CD4-positive, alpha-beta T cell (primary cell): ENCODE measurements around the gene TTLL10. TPM values are rescaled to one million over a fixed set of nuclear protein-coding genes. Genes with fewer than 3 reads are reported as not detected.

Experiments
- ATAC-seq: fragments of 200-7000 bp; cut with Tn5 transposase; one replicate; pipeline ENCODE4 v1.10.0; 2022; ENCODE audit warnings: mild to moderate bottlenecking; ENCODE audit not compliant: poor library complexity
- CTCF ChIA-PET: fragments of 350-600 bp; sonication (Branson Sonifier 250); formaldehyde crosslinking; loops from one replicate; lab custom pipeline; 2021; ENCODE audit warnings: antibody characterized with exemption, inconsistent platforms; lab: Charles Lee
- POLR2A ChIA-PET: fragments of 350-600 bp; sonication (Branson Sonifier 250); formaldehyde crosslinking; loops from one replicate; lab custom pipeline; 2021; ENCODE audit warnings: antibody characterized with exemption, inconsistent platforms; lab: Charles Lee
- DNase-seq, 14 experiments: peaks; one replicate each; pipeline ENCODE4 v3.0.0-alpha.2; 2013 to 2020; ENCODE audit warnings: mixed read lengths in 2 of 14
- H3K27ac ChIP-seq, 2 donors: one replicate each; pipeline versions ENCODE4 v1.5.1 to v1.7.0; 2013; ENCODE audit warnings: low read length in 2 of 2, low read depth in 1 of 2, mild to moderate bottlenecking in 1 of 2
- H3K27me3 ChIP-seq, 2 experiments: 1 replicate in 1 of 2; 2 replicates in 1 of 2; pipeline versions ENCODE4 v1.6.1 to v1.7.0; 2013; ENCODE audit warnings: low read length in 2 of 2, control low read depth in 1 of 2, mild to moderate bottlenecking in 1 of 2, moderate library complexity in 1 of 2; ENCODE audit not compliant: insufficient read depth in 2 of 2, control insufficient read depth in 1 of 2
- H3K36me3 ChIP-seq: one replicate; pipeline ENCODE4 v1.6.1; 2013; ENCODE audit warnings: low read length, control low read depth; ENCODE audit not compliant: insufficient read depth
- H3K4me1 ChIP-seq: one replicate; pipeline ENCODE4 v1.6.1; 2013; ENCODE audit warnings: low read length, control low read depth; ENCODE audit not compliant: insufficient read depth
- H3K4me3 ChIP-seq: one replicate; pipeline ENCODE4 v1.5.1; 2013; ENCODE audit warnings: mild to moderate bottlenecking, low read length, moderate library complexity
- H3K9me3 ChIP-seq, 2 experiments: 1 replicate in 1 of 2; 2 replicates in 1 of 2; pipeline versions ENCODE4 v1.6.1 to v1.7.0; 2013; ENCODE audit warnings: low read length in 2 of 2, mild to moderate bottlenecking in 2 of 2, control low read depth in 1 of 2, moderate library complexity in 1 of 2; ENCODE audit not compliant: control insufficient read depth in 1 of 2, insufficient read depth in 1 of 2
- H3K27ac Mint-ChIP-seq: one replicate; pipeline ENCODE4 v1.8.0; 2020; ENCODE audit warnings: mixed read lengths
- H3K27me3 Mint-ChIP-seq: one replicate; pipeline ENCODE4 v1.8.0; 2021; ENCODE audit warnings: mixed read lengths
- H3K36me3 Mint-ChIP-seq: one replicate; pipeline ENCODE4 v1.8.0; 2021; ENCODE audit warnings: low read depth, mixed read lengths
- H3K4me1 Mint-ChIP-seq: one replicate; pipeline ENCODE4 v1.8.0; 2021; ENCODE audit warnings: low read depth, mixed read lengths
- H3K4me3 Mint-ChIP-seq: one replicate; pipeline ENCODE4 v1.8.0; 2020; ENCODE audit warnings: mild to moderate bottlenecking, mixed read lengths
- H3K9me3 Mint-ChIP-seq: one replicate; pipeline ENCODE4 v1.8.0; 2020; ENCODE audit warnings: mixed read lengths
- CTCF ChIP-seq: fragments of 200-600 bp; IDR thresholded peaks from one replicate; pipeline ENCODE4 v1.8.0; 2022; ENCODE audit warnings: antibody characterized with exemption, mild to moderate bottlenecking
- intact Hi-C, 2 experiments: fragments of 100-400 bp; cut with DNase I in 1 of 2; cut with micrococcal nuclease in 1 of 2; formaldehyde crosslinking; loops; one replicate each; pipeline versions ENCODE4 v1.15.1 to v1.9.0; 2023 to 2025; cut with DNase I, micrococcal nuclease
- total RNA-seq, 174 experiments: library from RNA in 2 of 174; stranded (reverse) in 2 of 174; gene quantifications; one replicate each; pipeline ENCODE4 v1.2.3 and lab custom pipeline; 2021 to 2026

TTLL10 gene
- total RNA-seq, 2 experiments from 2014 or later, result 0.11 to 0.59 TPM

DNA sequence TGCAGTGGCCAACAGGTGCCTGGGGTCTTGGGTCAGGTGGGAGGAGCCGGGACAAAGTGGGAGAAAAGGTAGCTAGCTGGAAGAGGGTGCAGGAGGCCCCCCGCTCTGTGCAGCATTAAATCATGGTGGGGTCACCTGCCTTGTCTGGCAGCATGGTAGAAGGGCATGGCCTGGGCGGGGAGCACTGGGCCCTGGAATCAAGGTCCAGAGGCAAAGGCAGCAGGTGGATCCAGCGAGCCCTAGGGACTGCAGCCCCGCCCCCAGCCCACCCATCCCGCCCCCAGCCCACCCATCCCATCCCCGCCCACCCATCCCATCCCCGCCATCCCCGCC lies 16.7 kb upstream of the TTLL10 start:
- ATAC-seq, result no peak
- H3K36me3 Mint-ChIP-seq, result no peaks in the 10 kb centered on the region
- peaks cover 16% of the 10 kb centered on the region for H3K9me3 Mint-ChIP-seq
- Histone ChIP-seq H3K4me1 (peaks cover 19% of the 10 kb centered on the region), H3K27ac (no peak overlapping the region), H3K4me3 (no peak overlapping the region), H3K27me3 (no peaks in the 10 kb centered on the region), H3K9me3 (peaks cover 0 to 37% of the 10 kb centered on the region in 2 experiments), H3K36me3 (no peaks in the 10 kb centered on the region)
- no peak for DNase-seq
- intact Hi-C loops, result loop anchor here (2.0 to 5.0 kb wide), 2 partner anchors 34 to 50 kb away; partner anchors contain the start of gene TNFRSF18 (in 1 of the 2)
- POLR2A ChIA-PET, result interaction anchor here (1.0 kb wide), 1 partner anchor 12 kb away, joined by 3 read pairs; no protein-coding TSS in a partner anchor
- CTCF ChIA-PET, result no interaction called here
- H3K27ac Mint-ChIP-seq, result peak overlapping the region; percentile 75
- no peaks in the 10 kb centered on the region for H3K27me3 Mint-ChIP-seq
- peak overlapping the region; percentile 62 for H3K4me3 Mint-ChIP-seq
- TF ChIP-seq CTCF, result no peak
- no peaks in the 10 kb centered on the region for H3K4me1 Mint-ChIP-seq

DNA sequence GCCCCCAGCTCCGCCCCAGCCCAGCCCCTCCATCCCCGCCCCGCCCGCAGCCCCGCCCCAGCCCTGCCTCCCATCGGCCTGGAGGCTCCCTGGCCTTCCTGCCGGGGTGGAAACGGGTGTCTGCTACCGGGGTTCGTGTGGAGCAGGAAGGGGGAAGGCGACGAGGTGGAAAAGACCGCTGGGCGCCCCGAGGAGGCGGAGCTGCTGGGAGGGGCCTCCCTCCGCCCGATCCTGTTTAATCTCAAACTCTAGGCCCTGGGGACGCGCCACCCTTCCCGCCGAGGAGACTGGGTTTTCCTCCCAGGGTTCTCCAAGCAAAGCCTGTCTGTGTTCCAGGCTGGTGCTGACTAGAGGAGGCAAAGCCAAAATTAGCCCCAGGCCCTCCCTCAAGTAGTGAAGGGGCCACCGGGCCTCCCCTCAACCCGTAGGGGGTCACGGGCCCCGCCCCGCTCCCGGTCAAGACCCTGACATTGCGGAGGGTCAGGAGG lies 16.2 kb upstream of the TTLL10 start:
- H3K36me3 ChIP-seq, result no peaks in the 10 kb centered on the region
- Mint-ChIP-seq H3K4me1 (no peaks in the 10 kb centered on the region), H3K27ac (peak overlapping the region; percentile 75), H3K4me3 (peak overlapping the region; percentile 83), H3K36me3 (no peaks in the 10 kb centered on the region), H3K27me3 (no peaks in the 10 kb centered on the region), H3K9me3 (peaks cover 14% of the 10 kb centered on the region)
- CTCF ChIA-PET, result no interaction called here
- intact Hi-C loops, result loop anchor here (2.0 to 5.0 kb wide), 2 partner anchors 35 to 50 kb away; partner anchors contain the start of gene TNFRSF18 (in 1 of the 2)
- H3K9me3 ChIP-seq, result peaks cover 0 to 32% of the 10 kb centered on the region in 2 experiments
- H3K4me3 ChIP-seq, result peak overlapping the region; percentile 87
- peak overlapping the region; percentile 77 to 82 for H3K27ac ChIP-seq
- DNase-seq (peak; percentile 35 to 80 (median 53)), ATAC-seq (peak; percentile 75)
- no peak for TF ChIP-seq CTCF
- H3K27me3 ChIP-seq, result no peaks in the 10 kb centered on the region
- peaks cover 19% of the 10 kb centered on the region for H3K4me1 ChIP-seq
- POLR2A ChIA-PET, result interaction anchor here (1.0 to 1.4 kb wide), 5 partner anchors 11 to 114 kb away, joined by 3 to 4 read pairs (median 3); no protein-coding TSS in a partner anchor

GRCh38 chr1:1157914-1158710 lies 15.6 kb upstream of the TTLL10 start:
- H3K9me3 ChIP-seq, result peaks cover 0 to 26% of the 10 kb centered on the region in 2 experiments
- Mint-ChIP-seq H3K4me3 (no peak overlapping the region), H3K27ac (no peak overlapping the region), H3K27me3 (no peaks in the 10 kb centered on the region), H3K4me1 (no peaks in the 10 kb centered on the region), H3K36me3 (no peaks in the 10 kb centered on the region), H3K9me3 (peaks cover 9% of the 10 kb centered on the region)
- H3K27me3 ChIP-seq, result no peaks in the 10 kb centered on the region
- no peaks in the 10 kb centered on the region for H3K36me3 ChIP-seq
- peaks cover 19% of the 10 kb centered on the region for H3K4me1 ChIP-seq
- ATAC-seq (peak; percentile 73), DNase-seq (peak in 10 of 14 experiments; percentile 22 to 65 (median 32))
- TF ChIP-seq CTCF, result no peak
- H3K4me3 ChIP-seq, result peak overlapping the region; percentile 87
- H3K27ac ChIP-seq, result peak overlapping the region; percentile 77 to 82
- intact Hi-C loops, result loop anchor here (2.0 to 5.0 kb wide), 2 partner anchors 35 to 49 kb away; partner anchors contain the start of gene TNFRSF18 (in 1 of the 2)
- ChIA-PET POLR2A (interaction anchor here (1.0 to 2.0 kb wide), 6 partner anchors 11 to 113 kb away, joined by 3 to 5 read pairs (median 4); partner anchors contain the start of gene TNFRSF4), CTCF (no interaction called here)
